OCI-LY1 (cell line): Measurements from ENCODE around the gene HUS1.

ENCODE experiments used
- EZH2 ChIP-seq: fragments of 200-600 bp; sonication (generic), shearing (Covaris generic); IDR thresholded peaks from 2 replicates; pipeline ENCODE4 v1.8.0; 2017; ENCODE audit warnings: borderline replicate concordance, mixed run types, mild to moderate bottlenecking, antibody characterized with exemption, low read length, moderate library complexity, mixed read lengths
- TF ChIP-seq, protein P1 (sequence below): fragments of 200-600 bp; sonication (generic), shearing (Covaris generic); IDR thresholded peaks from 2 replicates; pipeline ENCODE4 v1.5.1; 2017; ENCODE audit warnings: mild to moderate bottlenecking, antibody characterized with exemption, low read length, moderate library complexity, mixed read lengths

DNA sequence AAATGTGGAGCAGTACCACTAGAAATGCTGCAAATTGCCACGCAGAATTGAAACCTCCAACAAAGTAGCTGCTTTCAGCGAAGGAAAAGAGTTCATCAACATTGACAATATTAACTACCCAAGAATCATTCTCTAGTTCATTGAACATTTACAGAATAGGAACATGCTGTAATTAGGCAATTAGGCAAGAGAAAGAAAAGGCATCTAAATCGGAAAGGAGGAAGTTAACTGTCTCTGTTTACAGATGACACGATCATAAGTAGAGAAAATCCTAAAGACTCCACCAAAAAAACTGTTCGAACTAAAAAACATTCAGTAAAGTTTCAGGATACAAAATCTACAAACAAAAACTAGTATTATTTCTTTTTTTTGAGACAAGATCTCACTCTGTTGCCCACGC, 22.3 kb downstream of the HUS1 start:
- no peak for TF ChIP-seq EZH2
- TF ChIP-seq, protein P1, sequence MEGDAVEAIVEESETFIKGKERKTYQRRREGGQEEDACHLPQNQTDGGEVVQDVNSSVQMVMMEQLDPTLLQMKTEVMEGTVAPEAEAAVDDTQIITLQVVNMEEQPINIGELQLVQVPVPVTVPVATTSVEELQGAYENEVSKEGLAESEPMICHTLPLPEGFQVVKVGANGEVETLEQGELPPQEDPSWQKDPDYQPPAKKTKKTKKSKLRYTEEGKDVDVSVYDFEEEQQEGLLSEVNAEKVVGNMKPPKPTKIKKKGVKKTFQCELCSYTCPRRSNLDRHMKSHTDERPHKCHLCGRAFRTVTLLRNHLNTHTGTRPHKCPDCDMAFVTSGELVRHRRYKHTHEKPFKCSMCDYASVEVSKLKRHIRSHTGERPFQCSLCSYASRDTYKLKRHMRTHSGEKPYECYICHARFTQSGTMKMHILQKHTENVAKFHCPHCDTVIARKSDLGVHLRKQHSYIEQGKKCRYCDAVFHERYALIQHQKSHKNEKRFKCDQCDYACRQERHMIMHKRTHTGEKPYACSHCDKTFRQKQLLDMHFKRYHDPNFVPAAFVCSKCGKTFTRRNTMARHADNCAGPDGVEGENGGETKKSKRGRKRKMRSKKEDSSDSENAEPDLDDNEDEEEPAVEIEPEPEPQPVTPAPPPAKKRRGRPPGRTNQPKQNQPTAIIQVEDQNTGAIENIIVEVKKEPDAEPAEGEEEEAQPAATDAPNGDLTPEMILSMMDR = no peak
